Daoy (cell line): ENCODE data around the gene IRAK1. TPM values are rescaled to one million over a fixed set of nuclear protein-coding genes. Genes with fewer than 3 reads are reported as not detected.

Experiments used
- DNase-seq: peaks from one replicate; pipeline ENCODE4 v3.0.0-alpha.2; 2015; ENCODE audit warnings: low read depth
- total RNA-seq: library from RNA; depleted of rRNA; stranded (reverse); fragments of >200 nt; shearing (Covaris generic); gene quantifications from 2 replicates; pipeline ENCODE4 v1.2.3, GENCODE V29; 2014

IRAK1 gene
- total RNA-seq, 1 experiment from 2014 or later = 49.2 TPM

GRCh38 chrX:154040863-154041262 is 21.2 kb upstream of the IRAK1 start:
- no peak for DNase-seq

GRCh38 chrX:154040307-154040756 is 20.6 kb upstream of the IRAK1 start:
- DNase-seq = no peak

DNA sequence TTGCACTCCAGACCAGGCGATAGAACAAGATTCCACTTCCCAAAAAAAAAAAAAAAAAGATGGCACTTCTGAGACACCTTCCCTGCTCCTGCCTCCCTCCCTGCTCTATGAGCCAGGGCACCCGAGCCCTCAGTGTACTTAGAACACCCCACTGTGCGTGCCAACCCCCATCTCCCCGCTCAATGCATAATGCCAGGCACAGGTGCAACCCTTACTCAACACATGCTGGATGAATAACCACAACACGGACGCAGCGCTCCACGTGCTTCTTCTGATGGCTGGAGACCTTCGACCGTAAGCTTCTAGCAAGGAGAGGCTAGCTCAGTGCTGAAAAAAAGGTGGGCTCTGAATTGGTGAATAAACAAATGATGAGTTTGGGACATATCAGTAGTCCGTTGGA is 19.9 kb upstream of the IRAK1 start:
- no peak for DNase-seq

DNA sequence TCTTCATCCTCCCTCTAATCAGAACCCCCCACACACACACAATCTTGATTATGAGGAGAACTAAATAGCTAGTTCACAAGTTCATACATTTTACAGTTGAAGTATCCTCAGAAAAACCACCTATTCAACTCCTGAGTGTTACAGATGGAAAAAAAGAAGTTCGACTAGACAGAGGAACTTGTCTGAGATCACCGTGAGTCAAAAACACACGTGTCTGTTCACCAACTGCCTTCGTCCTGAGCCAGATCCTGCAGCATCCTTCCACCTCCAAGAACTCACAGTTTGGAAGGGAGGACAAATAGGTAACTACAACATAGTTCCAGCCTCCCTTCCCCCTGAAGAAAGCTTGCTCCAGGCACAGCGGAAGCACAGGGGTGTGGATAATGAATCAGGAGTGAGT is 19.0 kb upstream of the IRAK1 start:
- DNase-seq = no peak

DNA sequence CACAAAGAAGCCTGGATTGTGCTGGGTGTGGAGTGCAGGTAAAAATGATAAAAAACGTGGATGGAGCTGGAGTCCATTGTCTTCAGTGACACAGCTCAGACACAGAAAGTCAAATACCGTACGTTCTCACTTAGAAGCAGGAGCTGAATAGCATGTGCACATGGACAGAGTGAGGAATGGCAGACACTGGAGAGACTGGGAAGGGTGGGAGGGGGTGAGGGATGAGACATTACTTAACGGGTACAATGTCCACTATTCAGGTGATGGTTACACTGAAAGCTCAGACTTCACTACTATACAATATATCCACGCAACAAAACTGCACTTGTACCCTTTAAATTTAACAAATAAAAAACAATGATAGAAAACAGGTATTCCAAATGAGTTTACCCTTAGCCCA is 18.1 kb upstream of the IRAK1 start:
- DNase-seq = no peak

GRCh38 chrX:154036513-154036912 is 16.8 kb upstream of the IRAK1 start:
- DNase-seq = no peak

DNA sequence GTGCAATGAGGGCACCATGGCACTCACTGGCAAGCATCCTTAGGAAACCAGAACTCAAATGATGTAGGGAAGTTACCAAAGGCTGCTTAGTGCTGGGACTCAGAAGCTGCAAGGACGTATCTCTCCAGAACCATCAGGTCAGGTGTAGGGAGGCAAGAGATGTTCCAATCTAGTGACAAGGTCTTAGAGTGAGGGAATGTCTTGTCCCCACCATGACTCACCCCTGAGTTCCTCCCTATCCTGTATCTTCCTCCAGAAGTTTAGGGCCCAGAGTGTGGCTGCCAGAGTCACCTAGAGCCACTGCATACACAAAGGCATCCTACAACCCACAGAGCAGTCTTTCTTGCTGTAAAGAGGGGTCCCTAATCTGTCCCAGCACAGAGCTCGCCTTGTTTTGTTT is 14.1 kb upstream of the IRAK1 start:
- DNase-seq = no peak

DNA sequence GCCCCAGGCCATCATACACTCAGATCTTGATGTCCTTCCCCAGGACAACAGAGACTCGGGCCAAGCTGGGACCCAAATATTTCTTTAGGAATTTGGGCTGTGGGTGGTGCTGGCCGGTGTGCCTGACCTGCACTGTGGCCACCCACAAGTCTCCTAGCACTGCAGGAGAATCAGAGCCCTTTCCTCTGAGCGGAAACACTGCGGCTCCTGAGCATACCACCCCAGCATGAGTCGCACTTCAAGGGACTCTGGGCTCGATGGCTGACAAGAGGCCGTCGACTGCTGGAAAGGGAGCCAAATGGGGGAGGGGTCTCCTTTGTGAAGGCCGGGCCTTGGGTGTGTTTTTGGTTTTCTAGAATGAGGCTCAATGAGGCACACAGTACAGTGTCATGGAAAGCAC is 13.0 kb upstream of the IRAK1 start:
- no peak for DNase-seq

GRCh38 chrX:154032160-154032559 is 12.5 kb upstream of the IRAK1 start:
- no peak for DNase-seq

DNA sequence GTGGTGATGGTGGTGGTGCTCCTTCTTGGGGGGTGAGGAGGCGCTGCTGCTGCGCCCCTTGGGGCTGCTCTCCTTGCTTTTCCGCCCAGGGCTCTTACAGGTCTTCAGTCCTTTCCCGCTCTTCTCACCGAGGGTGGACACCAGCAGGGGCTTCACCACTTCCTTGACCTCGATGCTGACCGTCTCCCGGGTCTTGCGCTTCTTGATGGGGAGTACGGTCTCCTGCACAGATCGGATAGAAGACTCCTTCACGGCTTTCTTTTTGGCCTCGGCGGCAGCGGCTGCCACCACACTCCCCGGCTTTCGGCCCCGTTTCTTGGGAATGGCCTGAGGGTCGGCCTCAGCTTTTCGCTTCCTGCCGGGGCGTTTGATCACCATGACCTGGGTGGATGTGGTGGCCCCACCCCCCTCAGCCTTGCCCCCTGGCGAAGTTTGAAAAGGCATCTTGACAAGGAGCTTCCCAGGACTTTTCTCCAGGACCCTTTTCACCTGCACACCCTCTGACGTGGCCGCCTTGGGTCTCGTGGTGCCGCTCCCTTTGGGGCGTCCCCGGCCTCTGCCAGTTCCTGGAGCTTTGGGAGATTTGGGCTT is 11.1 kb upstream of the IRAK1 start:
- DNase-seq = no peak

DNA sequence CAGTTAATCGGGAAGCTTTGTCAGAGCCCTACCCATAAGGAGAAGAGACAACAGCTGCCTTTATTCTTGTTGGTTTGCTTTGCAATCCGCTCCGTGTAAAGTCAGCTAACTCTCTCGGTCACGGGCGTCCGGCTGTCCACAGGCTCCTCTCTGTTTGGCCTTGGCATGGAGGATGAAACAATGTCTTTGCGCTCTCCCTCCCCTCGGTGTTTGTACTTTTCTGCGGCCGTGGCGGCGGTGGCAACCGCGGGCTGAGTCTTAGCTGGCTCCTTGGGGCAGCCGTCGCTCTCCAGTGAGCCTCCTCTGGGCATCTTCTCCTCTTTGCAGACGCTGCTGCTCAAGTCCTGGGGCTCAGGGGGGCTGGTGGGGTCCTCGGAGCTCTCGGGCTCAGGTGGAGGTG is 10.6 kb upstream of the IRAK1 start:
- no peak for DNase-seq

DNA sequence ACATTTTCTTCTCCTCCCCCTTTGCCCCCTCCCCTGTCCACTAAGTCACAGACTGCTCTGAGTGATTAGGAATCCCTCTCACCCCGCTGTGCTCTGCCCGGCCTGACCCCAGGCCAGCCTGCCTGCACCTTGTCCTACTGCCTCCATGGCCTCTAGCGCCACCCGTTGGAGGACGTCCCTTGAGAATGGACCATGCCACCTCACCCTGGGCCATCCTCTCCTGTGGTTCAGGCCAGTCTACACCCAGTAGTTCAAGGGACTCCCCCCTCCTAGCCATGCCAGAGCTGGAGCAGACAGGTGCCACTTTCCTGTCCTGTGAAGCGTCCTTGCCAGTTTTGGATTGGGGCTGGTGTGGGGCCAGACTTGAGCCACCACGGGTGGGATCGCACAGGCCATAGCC is 9.7 kb upstream of the IRAK1 start:
- no peak for DNase-seq

DNA sequence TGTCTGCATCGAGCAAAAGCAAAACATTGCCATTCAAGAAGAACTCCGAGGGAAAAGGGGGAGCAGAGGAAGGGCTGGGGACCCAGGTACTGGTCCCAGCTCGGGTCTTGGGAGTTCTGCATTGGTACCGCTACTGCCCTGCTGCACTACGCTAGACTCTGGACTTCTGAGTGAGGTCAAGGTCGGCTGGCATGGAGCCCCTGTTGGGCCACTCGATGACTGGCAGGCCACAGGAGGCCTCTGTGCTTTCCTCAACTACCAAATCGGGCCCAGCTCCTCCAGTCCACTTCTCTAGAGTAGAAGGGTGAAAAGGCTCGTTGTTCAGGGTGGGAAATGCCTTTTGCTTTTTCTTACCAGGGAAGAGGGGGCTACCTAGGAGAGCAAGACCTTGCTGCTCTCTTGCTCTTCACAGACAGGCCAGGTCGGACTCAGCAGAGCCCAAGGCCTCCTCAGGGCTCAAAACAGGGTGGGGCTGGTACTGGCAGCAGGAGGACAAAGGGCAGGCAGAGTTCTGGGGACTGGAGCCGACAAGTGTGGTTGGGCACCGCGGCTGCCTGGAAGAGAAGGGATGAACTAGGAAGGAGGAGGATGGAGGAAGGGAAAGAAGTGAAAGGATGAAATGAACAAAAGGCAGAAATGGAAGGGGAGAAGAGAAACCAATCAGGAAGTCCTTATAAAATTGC is 8.9 kb upstream of the IRAK1 start:
- no peak for DNase-seq

- DNase-seq = no peak
Observed at GRCh38 chrX:154027986-154028385, 8.3 kb upstream of the IRAK1 start.

- no peak for DNase-seq
Observed at GRCh38 chrX:154027022-154027402, 7.3 kb upstream of the IRAK1 start.

DNA sequence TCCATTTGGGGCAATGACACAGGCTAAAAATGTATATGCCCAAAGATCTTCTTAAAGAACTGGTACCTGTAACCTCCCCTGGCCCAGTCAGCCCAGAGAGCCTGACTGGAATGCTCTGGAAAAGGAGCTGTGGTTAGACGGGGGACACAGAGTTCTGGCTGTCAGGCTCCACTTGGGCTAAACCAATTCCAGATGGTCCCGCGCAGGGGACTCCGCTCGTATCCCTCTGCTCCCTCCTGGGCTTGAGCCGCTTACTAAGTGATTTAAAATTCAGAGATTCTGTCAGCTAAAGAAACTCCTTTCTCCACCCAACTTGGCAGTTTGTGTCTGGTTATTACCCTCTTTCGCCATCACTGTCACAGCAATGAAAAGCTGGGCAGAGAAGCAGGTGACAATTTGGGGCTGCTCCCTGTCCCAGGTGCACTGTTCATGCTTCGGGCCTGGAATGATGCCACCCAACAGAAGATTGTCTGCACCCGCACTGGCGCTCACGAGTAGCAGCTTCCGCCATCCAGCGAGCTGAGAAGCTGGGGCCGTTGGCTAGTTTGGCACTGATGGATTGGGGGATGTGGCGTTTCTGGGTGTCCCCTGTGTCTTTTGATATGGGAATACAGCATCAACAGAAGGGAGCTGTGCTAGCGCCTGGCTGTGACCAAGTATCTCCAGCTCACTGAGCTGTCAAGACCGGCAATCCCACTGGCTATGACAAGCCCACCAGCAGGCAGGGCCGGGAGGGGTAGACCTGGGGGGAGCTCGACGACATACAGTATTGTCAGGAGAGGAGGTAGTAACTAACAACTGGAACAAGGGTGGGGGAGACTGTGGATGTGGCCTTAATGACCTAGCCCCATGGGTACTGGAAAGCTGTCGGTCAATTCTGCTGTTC is 6.7 kb upstream of the IRAK1 start:
- DNase-seq = no peak

DNA sequence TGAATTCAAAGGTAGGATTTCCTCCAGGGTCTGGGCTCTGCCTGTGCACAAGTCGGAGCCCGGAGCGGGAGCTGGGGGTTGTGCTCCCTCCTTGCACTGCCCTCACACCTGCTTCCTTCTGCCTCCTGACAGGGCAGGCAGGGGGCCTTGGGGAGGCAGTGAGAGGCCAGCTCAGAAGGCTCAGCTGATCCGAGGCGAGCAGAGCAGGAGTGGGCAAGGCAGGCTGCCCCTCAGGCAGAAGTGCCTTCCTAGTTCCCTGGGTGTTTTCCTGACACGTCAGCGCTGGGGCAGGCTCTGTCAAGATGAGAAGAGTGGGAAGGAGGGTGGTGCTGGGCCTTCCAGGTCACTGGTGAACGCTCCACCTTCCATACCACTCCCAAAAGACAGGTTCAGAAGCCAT is 5.5 kb upstream of the IRAK1 start:
- DNase-seq = no peak

DNA sequence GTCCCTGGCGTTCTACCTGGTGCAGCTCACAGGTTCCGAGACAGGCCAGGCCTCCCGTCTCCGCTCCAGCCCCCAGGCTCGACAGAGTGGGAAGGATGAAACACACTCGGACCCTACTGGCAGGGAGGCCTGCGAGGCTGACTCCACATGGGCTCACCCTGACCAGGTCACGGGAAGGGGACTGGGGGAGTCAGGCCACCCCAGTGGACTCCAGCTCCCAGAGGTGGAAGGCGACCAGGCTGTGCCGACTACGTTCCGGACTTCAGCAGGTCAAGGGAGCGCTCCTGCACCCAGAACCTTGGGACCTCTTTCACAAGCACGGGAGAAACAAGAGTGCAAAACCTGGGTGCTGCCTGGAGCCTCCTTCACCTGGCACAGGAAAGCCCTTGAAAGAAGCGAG is 4.6 kb upstream of the IRAK1 start:
- no peak for DNase-seq

DNA sequence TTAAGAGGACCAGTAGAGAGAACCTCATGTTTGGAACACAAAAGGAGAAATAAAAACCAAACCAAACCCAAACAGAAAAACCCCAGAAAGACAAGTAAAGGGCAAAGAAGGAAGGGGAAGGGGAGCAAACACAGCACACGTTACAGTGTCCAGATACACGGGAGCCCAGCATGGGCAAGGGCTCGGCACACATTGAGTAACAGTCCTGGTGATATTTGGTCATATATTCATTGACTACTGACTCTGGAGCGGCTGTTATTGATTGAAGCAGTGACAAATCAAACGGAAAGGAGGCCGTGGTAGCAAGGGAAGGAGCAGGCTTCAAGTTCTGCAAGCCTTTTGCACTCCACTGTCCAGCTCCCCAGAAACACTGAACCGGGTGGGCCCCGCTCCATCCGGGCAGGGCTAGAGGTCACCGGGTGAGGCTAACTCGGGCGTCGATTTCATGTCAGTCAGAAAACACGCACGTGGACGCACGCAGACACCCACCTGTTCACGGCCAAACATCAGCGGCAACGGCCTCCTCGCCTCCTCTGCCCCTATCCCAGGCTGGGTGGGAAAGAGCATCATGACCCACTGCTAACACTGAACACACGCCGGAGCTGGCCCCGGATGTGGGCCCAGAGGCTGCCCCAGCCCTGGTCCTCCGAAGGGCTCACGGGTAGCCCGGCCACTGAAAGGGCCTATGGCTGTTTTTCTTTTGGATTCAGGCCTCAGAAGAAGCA is 3.7 kb upstream of the IRAK1 start:
- DNase-seq = no peak

- no peak for DNase-seq
Observed at GRCh38 chrX:154022108-154022507, 2.4 kb upstream of the IRAK1 start.

- DNase-seq = peak; percentile 64
Observed at GRCh38 chrX:154021131-154021611, 1.5 kb upstream of the IRAK1 start.

DNA sequence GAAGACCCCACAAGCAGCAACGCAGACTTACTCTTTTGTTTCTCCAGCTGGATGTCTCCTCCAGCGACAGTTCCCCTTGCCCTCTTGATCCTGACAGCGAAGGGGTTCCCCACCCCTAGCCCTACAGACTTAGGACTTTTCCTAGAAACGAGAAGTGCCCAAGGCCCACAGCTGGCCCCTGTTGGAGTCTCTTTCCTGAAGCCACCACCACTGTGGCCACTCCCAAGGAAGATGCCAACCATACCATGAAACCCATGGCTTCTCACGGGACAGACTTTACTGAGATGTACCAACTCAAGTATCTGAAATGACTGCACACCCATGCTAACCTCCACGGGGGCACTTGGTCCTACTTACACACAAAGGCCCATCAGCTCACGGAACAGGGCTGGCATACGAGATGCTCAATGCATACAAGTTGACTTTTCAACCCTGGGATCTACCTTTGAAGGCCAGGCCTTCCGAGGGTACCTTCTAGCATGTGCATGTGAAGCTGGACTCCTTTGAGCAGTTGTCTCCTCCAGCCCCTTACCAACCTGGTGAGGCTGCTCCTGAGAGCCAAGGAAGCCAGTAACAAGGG is 924 bp upstream of the IRAK1 start:
- DNase-seq = no peak
